Liver (tissue), 9 donors: ENCODE results near the gene SERPINI1. TPM values are rescaled to one million over a fixed set of nuclear protein-coding genes. Genes with fewer than 3 reads are reported as not detected.

ENCODE experiments used
- DNase-seq: peaks from one replicate; pipeline ENCODE4 v3.0.0-alpha.2; 2017; ENCODE audit warnings: low spot score
- H3K27ac ChIP-seq, 2 donors: one replicate each; pipeline ENCODE4 v1.7.0; 2013; ENCODE audit warnings: inconsistent platforms in 2 of 2, low read length in 2 of 2, control low read depth in 1 of 2, low read depth in 1 of 2, mild to moderate bottlenecking in 1 of 2
- H3K27me3 ChIP-seq, 4 donors: one replicate each; pipeline versions ENCODE4 v1.6.1 to v1.7.0; 2013; ENCODE audit warnings: low read length in 3 of 4, inconsistent platforms in 1 of 4, mild to moderate bottlenecking in 1 of 4, moderate library complexity in 1 of 4; ENCODE audit not compliant: control insufficient read depth in 4 of 4, insufficient read depth in 4 of 4
- H3K36me3 ChIP-seq, 4 donors: one replicate each; pipeline versions ENCODE4 v1.6.1 to v1.7.0; 2013; ENCODE audit warnings: low read length in 3 of 4, mild to moderate bottlenecking in 3 of 4, low read depth in 1 of 4, moderate library complexity in 1 of 4; ENCODE audit not compliant: control insufficient read depth in 4 of 4, insufficient read depth in 3 of 4
- H3K4me1 ChIP-seq, 4 donors: one replicate each; pipeline versions ENCODE4 v1.6.1 to v1.7.0; 2013; ENCODE audit warnings: low read length in 3 of 4, mild to moderate bottlenecking in 3 of 4, moderate library complexity in 1 of 4; ENCODE audit not compliant: control insufficient read depth in 4 of 4, insufficient read depth in 4 of 4
- H3K4me3 ChIP-seq, 3 donors: one replicate each; pipeline versions ENCODE4 v1.6.1 to v1.7.0; 2013; ENCODE audit warnings: low read length in 3 of 3, control low read depth in 1 of 3, low read depth in 1 of 3, mild to moderate bottlenecking in 1 of 3
- H3K9ac ChIP-seq, 2 donors: one replicate each; pipeline ENCODE4 v1.7.0; 2013; ENCODE audit warnings: low read length in 2 of 2, mild to moderate bottlenecking in 2 of 2, moderate library complexity in 2 of 2, control low read depth in 1 of 2, low read depth in 1 of 2
- H3K9me3 ChIP-seq, 4 donors: one replicate each; pipeline versions ENCODE4 v1.6.1 to v1.7.0; 2013; ENCODE audit warnings: low read length in 3 of 4; ENCODE audit not compliant: control insufficient read depth in 4 of 4
- EGR1 ChIP-seq, 2 donors: IDR thresholded peaks; 2 replicates each; pipeline ENCODE4 v1.6.1; 2016 to 2018; ENCODE audit warnings: antibody characterized with exemption in 2 of 2, low read depth in 2 of 2
- FOXA1 ChIP-seq: IDR thresholded peaks from 2 replicates; pipeline ENCODE4 v1.6.1; 2016; ENCODE audit warnings: antibody characterized with exemption
- FOXA2 ChIP-seq: IDR thresholded peaks from 2 replicates; pipeline ENCODE4 v1.6.1; 2016; ENCODE audit warnings: antibody characterized with exemption
- GABPA ChIP-seq, 2 donors: IDR thresholded peaks in 1 of 2; conservative IDR thresholded peaks in 1 of 2; 2 replicates each; pipeline ENCODE4 v1.6.1; 2016; ENCODE audit warnings: antibody characterized with exemption in 2 of 2, mild to moderate bottlenecking in 1 of 2, moderate library complexity in 1 of 2
- HNF4A ChIP-seq, 2 donors: conservative IDR thresholded peaks; 2 replicates each; pipeline ENCODE4 v1.6.1; 2016; ENCODE audit warnings: antibody characterized with exemption in 2 of 2, mild to moderate bottlenecking in 2 of 2
- HNF4G ChIP-seq: IDR thresholded peaks from 2 replicates; pipeline ENCODE4 v1.6.1; 2016; ENCODE audit warnings: antibody characterized with exemption
- JUND ChIP-seq, 2 donors: IDR thresholded peaks; 2 replicates each; pipeline ENCODE4 v1.6.1; 2016; ENCODE audit warnings: antibody characterized with exemption in 2 of 2
- NR2F2 ChIP-seq: IDR thresholded peaks from 2 replicates; pipeline ENCODE4 v1.6.1; 2016; ENCODE audit warnings: antibody characterized with exemption
- RAD21 ChIP-seq, 2 donors: IDR thresholded peaks; 2 replicates each; pipeline ENCODE4 v1.6.1; 2016; ENCODE audit warnings: antibody characterized with exemption in 2 of 2, mild to moderate bottlenecking in 2 of 2
- RXRA ChIP-seq, 2 donors: IDR thresholded peaks; 2 replicates each; pipeline ENCODE4 v1.6.1; 2017 to 2018; ENCODE audit warnings: antibody characterized with exemption in 2 of 2, mild to moderate bottlenecking in 1 of 2
- SP1 ChIP-seq: IDR thresholded peaks from 2 replicates; pipeline ENCODE4 v1.6.1; 2018; ENCODE audit warnings: antibody characterized with exemption, mild to moderate bottlenecking
- TAF1 ChIP-seq: conservative IDR thresholded peaks from 2 replicates; pipeline ENCODE4 v1.6.1; 2016; ENCODE audit warnings: antibody characterized with exemption, mild to moderate bottlenecking
- YY1 ChIP-seq: IDR thresholded peaks from 2 replicates; pipeline ENCODE4 v1.6.1; 2016; ENCODE audit warnings: antibody characterized with exemption, mild to moderate bottlenecking
- WGBS: extraction: QIAGEN DNeasy Blood & Tissue Kit; methylation state at CpG from one replicate; pipeline ENCODE4 v1.1.7; 2013; 5-methylcytosine and 5-hydroxymethylcytosine counted together
- polyA plus RNA-seq, 2 donors: library from polyadenylated mRNA; stranded (reverse) in 1 of 2; unstranded in 1 of 2; fragments of 200-250 nt in 1 of 2; fragments of >200 nt in 1 of 2; fragmentation: Nextera tagmentation in 1 of 2; extraction: Ambion mirVana in 1 of 2; gene quantifications; one replicate each; pipeline versions ENCODE4 v1.2.1 to v1.2.3, GENCODE V29; 2013 to 2015
- total RNA-seq, 2 donors: library from RNA; depleted of rRNA; stranded (reverse); fragments of >200 nt; gene quantifications; one replicate each; pipeline ENCODE4 v1.2.3, GENCODE V29; 2014
- TF ChIP-seq, protein P1 (sequence below): IDR thresholded peaks from 2 replicates; pipeline ENCODE4 v1.6.1; 2016; ENCODE audit warnings: antibody characterized with exemption, mild to moderate bottlenecking
- TF ChIP-seq, protein P2 (sequence below): IDR thresholded peaks from 2 replicates; pipeline ENCODE4 v1.6.1; 2016; ENCODE audit warnings: antibody characterized with exemption
- TF ChIP-seq, protein P3 (sequence below): IDR thresholded peaks from 2 replicates; pipeline ENCODE4 v1.6.1; 2016; ENCODE audit warnings: antibody characterized with exemption
- TF ChIP-seq, protein P4 (sequence below): IDR thresholded peaks from 2 replicates; pipeline ENCODE4 v1.6.1; 2016; ENCODE audit warnings: antibody characterized with exemption
- TF ChIP-seq, protein P5 (sequence below): fragments of 150-350 bp; IDR thresholded peaks from 2 replicates; pipeline ENCODE4 v1.5.1; 2017; ENCODE audit warnings: improper control_type of control experiment, low read depth, low read length; ENCODE audit not compliant: missing input control
- donor health status: healthy.
- donor health status: healthy.
- donor health status: healthy.
- donor health status: healthy.
- donor health status: healthy.

The SERPINI1 gene
- total and polyA plus RNA-seq, 4 donors = 0.90 to 23.6 (median 1.9) TPM

DNA sequence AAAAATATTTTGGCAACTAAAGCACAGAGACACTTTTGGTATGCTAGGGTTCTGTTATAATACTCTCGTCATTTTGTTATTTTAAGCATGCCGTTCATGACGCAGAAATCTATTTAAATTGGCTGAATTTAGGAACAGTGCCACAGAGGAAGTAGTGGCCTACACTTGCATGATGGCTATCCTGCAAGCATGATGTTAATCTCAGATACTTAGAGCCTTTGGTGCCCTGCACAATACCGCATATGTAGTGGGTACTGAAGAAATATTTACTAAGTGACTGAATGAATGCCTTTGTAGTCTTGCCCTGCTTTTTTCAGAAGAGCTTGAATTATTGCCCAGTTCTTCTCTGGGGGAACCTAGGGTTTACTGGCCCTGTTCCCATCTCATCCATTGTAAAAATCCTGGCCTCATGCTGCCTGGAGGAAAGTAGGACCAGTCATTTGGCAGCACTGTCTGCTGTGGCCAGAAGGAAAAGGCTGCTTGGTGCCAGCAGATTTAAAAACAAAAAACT, 79.0 kb downstream of the SERPINI1 start (continued):
- TF ChIP-seq, protein P1, sequence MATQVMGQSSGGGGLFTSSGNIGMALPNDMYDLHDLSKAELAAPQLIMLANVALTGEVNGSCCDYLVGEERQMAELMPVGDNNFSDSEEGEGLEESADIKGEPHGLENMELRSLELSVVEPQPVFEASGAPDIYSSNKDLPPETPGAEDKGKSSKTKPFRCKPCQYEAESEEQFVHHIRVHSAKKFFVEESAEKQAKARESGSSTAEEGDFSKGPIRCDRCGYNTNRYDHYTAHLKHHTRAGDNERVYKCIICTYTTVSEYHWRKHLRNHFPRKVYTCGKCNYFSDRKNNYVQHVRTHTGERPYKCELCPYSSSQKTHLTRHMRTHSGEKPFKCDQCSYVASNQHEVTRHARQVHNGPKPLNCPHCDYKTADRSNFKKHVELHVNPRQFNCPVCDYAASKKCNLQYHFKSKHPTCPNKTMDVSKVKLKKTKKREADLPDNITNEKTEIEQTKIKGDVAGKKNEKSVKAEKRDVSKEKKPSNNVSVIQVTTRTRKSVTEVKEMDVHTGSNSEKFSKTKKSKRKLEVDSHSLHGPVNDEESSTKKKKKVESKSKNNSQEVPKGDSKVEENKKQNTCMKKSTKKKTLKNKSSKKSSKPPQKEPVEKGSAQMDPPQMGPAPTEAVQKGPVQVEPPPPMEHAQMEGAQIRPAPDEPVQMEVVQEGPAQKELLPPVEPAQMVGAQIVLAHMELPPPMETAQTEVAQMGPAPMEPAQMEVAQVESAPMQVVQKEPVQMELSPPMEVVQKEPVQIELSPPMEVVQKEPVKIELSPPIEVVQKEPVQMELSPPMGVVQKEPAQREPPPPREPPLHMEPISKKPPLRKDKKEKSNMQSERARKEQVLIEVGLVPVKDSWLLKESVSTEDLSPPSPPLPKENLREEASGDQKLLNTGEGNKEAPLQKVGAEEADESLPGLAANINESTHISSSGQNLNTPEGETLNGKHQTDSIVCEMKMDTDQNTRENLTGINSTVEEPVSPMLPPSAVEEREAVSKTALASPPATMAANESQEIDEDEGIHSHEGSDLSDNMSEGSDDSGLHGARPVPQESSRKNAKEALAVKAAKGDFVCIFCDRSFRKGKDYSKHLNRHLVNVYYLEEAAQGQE = no peak

DNA sequence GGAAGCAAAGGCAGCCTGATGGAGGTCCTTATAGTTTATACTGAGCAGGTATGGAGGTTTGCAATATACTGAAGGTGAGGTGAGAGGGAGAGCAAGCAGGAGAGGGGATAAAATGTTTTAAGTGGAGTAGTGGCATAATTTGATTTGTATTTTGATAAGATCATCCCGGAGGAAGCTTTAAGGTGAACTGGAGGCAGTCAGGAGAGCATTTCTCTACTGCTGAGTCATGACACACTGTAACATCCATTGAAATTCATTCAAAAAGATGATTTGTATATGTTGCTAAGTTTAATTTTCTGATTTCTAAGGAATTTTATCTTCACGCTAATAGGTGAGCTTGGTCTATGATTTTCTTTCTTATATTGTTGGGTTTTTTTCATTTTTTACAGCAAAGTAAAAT, 81.4 kb downstream of the SERPINI1 start:
- Histone ChIP-seq H3K4me3 (no peak overlapping the region), H3K27ac (no peak overlapping the region), H3K9ac (no peak overlapping the region), H3K9me3 (no peaks in the 10 kb centered on the region), H3K36me3 (no peaks in the 10 kb centered on the region), H3K27me3 (no peaks in the 10 kb centered on the region), H3K4me1 (no peaks in the 10 kb centered on the region)
- 74% methylated on average over 2 of the region's 2 CpGs for WGBS
- TF ChIP-seq HNF4A (conservative IDR thresholded peaks at IDR 0.05) (no peak), TAF1 (no peak), FOXA1 (no peak), RXRA (IDR thresholded peaks at IDR 0.05) (no peak), GABPA (IDR thresholded peaks at IDR 0.05 in 1 of 2, conservative IDR thresholded peaks at IDR 0.05 in 1 of 2) (no peak), HNF4G (no peak), YY1 (no peak), SP1 (no peak), RAD21 (IDR thresholded peaks at IDR 0.05) (no peak), NR2F2 (no peak), JUND (IDR thresholded peaks at IDR 0.05) (no peak), EGR1 (IDR thresholded peaks at IDR 0.05; ENCODE audit: low read depth in 2 of 2) (no peak), FOXA2 (no peak)
- TF ChIP-seq, protein P2, sequence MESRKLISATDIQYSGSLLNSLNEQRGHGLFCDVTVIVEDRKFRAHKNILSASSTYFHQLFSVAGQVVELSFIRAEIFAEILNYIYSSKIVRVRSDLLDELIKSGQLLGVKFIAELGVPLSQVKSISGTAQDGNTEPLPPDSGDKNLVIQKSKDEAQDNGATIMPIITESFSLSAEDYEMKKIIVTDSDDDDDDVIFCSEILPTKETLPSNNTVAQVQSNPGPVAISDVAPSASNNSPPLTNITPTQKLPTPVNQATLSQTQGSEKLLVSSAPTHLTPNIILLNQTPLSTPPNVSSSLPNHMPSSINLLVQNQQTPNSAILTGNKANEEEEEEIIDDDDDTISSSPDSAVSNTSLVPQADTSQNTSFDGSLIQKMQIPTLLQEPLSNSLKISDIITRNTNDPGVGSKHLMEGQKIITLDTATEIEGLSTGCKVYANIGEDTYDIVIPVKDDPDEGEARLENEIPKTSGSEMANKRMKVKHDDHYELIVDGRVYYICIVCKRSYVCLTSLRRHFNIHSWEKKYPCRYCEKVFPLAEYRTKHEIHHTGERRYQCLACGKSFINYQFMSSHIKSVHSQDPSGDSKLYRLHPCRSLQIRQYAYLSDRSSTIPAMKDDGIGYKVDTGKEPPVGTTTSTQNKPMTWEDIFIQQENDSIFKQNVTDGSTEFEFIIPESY = no peak
- TF ChIP-seq, protein P3, sequence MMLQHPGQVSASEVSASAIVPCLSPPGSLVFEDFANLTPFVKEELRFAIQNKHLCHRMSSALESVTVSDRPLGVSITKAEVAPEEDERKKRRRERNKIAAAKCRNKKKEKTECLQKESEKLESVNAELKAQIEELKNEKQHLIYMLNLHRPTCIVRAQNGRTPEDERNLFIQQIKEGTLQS = no peak
- TF ChIP-seq, protein P4, sequence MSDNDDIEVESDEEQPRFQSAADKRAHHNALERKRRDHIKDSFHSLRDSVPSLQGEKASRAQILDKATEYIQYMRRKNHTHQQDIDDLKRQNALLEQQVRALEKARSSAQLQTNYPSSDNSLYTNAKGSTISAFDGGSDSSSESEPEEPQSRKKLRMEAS = no peak
- TF ChIP-seq, protein P5, sequence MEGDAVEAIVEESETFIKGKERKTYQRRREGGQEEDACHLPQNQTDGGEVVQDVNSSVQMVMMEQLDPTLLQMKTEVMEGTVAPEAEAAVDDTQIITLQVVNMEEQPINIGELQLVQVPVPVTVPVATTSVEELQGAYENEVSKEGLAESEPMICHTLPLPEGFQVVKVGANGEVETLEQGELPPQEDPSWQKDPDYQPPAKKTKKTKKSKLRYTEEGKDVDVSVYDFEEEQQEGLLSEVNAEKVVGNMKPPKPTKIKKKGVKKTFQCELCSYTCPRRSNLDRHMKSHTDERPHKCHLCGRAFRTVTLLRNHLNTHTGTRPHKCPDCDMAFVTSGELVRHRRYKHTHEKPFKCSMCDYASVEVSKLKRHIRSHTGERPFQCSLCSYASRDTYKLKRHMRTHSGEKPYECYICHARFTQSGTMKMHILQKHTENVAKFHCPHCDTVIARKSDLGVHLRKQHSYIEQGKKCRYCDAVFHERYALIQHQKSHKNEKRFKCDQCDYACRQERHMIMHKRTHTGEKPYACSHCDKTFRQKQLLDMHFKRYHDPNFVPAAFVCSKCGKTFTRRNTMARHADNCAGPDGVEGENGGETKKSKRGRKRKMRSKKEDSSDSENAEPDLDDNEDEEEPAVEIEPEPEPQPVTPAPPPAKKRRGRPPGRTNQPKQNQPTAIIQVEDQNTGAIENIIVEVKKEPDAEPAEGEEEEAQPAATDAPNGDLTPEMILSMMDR = no peak
- TF ChIP-seq, protein P1 = no peak
- no peak for DNase-seq
